Colonic mucosa (tissue), 4 donors: ENCODE measurements around the gene DDI1. TPM values are rescaled to one million over a fixed set of nuclear protein-coding genes. Genes with fewer than 3 reads are reported as not detected.

Experiments
- DNase-seq: peaks from one replicate; pipeline ENCODE4 v3.0.0-alpha.2; 2020
- H3K27ac ChIP-seq: fragments of 200-600 bp; one replicate; pipeline ENCODE4 v1.8.0; 2021
- H3K27me3 ChIP-seq: fragments of 200-600 bp; one replicate; pipeline ENCODE4 v1.8.0; 2021
- H3K36me3 ChIP-seq: fragments of 200-600 bp; one replicate; pipeline ENCODE4 v1.8.0; 2021
- H3K4me1 ChIP-seq: fragments of 200-600 bp; one replicate; pipeline ENCODE4 v1.8.0; 2021; ENCODE audit warnings: mild to moderate bottlenecking
- H3K4me3 ChIP-seq: fragments of 200-600 bp; one replicate; pipeline ENCODE4 v1.8.0; 2021
- H3K9ac ChIP-seq, 2 donors: one replicate each; pipeline ENCODE4 v1.7.0; 2013; ENCODE audit warnings: control low read depth in 2 of 2, low read depth in 2 of 2, low read length in 2 of 2
- H3K9me3 ChIP-seq: fragments of 200-600 bp; one replicate; pipeline ENCODE4 v1.8.0; 2021
- intact Hi-C: fragments of 100-400 bp; cut with DNase I; formaldehyde crosslinking; loops from one replicate; pipeline ENCODE4 v1.14.1; 2022
- total RNA-seq, 2 donors: library from RNA; stranded (reverse); fragmentation: NEBNext Ultra II Directional in 1 of 2; extraction: Animal tissue kit (Norgen Biotek cat#: 25700) in 1 of 2; gene quantifications; one replicate each; pipeline ENCODE4 v1.2.1, GENCODE V29; 2021
- TF ChIP-seq, protein P1 (sequence below): fragments of 200-600 bp; IDR thresholded peaks from one replicate; pipeline ENCODE4 v1.8.0; 2022; ENCODE audit warnings: antibody characterized with exemption, mild to moderate bottlenecking
- donor health status: healthy.
- donor health status: DM: no; HTN: no; CAD: no.
- donor health status: DM: no; HTN: no; CAD: no.

Gene DDI1
- total RNA-seq, 2 donors from 2014 or later: not detected

DNA sequence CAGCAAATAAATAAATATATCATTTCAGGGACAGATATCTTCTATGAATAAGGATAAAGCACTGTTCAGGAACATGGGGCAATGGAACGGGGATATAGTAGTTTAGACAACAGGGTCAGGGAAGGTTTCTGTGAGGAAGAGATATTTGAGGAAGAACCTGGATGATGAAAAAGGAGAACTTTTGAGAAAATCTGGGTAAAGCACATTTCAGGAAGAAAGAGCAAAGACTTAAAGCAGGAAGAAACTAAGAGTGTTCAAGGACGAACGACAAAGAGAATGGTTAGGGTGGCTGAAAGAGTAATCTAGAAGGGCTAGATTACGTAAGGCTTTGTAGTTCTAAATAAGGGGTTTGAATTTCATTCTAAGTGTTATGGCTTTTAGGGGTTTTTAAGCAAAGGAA is 12.7 kb downstream of the DDI1 start:
- Histone ChIP-seq H3K27me3 (no peaks in the 10 kb centered on the region), H3K36me3 (no peaks in the 10 kb centered on the region), H3K4me1 (no peaks in the 10 kb centered on the region), H3K27ac (no peak overlapping the region), H3K9me3 (no peaks in the 10 kb centered on the region), H3K9ac (no peak overlapping the region), H3K4me3 (no peak overlapping the region)
- intact Hi-C loops: no loop called here
- no peak for DNase-seq
- TF ChIP-seq, protein P1, sequence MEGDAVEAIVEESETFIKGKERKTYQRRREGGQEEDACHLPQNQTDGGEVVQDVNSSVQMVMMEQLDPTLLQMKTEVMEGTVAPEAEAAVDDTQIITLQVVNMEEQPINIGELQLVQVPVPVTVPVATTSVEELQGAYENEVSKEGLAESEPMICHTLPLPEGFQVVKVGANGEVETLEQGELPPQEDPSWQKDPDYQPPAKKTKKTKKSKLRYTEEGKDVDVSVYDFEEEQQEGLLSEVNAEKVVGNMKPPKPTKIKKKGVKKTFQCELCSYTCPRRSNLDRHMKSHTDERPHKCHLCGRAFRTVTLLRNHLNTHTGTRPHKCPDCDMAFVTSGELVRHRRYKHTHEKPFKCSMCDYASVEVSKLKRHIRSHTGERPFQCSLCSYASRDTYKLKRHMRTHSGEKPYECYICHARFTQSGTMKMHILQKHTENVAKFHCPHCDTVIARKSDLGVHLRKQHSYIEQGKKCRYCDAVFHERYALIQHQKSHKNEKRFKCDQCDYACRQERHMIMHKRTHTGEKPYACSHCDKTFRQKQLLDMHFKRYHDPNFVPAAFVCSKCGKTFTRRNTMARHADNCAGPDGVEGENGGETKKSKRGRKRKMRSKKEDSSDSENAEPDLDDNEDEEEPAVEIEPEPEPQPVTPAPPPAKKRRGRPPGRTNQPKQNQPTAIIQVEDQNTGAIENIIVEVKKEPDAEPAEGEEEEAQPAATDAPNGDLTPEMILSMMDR: no peak

DNA sequence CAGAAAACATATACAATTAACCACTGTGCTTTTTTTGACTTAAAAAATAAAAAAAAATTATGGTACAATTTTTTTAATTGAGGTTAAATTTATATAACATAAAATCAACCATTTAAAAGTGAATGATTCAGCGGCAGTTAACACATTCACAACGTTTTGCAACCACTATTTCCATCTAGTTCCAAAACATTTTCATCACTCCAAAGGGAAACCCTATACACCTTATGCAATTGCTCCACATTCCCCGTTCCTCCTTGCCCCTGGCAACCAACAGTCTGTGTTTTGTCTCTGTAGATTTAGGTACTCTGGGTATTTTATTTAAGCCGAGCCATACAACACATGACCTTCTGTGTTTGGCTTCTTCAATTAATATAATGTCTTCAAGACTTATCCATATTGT is 15.3 kb downstream of the DDI1 start:
- Histone ChIP-seq H3K27me3 (no peaks in the 10 kb centered on the region), H3K9ac (no peak overlapping the region), H3K36me3 (no peaks in the 10 kb centered on the region), H3K27ac (no peak overlapping the region), H3K4me3 (no peak overlapping the region), H3K9me3 (no peaks in the 10 kb centered on the region), H3K4me1 (no peaks in the 10 kb centered on the region)
- TF ChIP-seq, protein P1: no peak
- DNase-seq: no peak
- intact Hi-C loops: no loop called here

GRCh38 chr11:104053743-104054478 is 17.5 kb downstream of the DDI1 start:
- intact Hi-C loops: no loop called here
- Histone ChIP-seq H3K27me3 (no peaks in the 10 kb centered on the region), H3K4me3 (no peak overlapping the region), H3K9me3 (no peaks in the 10 kb centered on the region), H3K27ac (no peak overlapping the region), H3K4me1 (no peaks in the 10 kb centered on the region), H3K36me3 (no peaks in the 10 kb centered on the region), H3K9ac (no peak overlapping the region)
- TF ChIP-seq, protein P1: no peak
- no peak for DNase-seq

GRCh38 chr11:104054911-104055529 is 18.6 kb downstream of the DDI1 start:
- intact Hi-C loops: no loop called here

DNA sequence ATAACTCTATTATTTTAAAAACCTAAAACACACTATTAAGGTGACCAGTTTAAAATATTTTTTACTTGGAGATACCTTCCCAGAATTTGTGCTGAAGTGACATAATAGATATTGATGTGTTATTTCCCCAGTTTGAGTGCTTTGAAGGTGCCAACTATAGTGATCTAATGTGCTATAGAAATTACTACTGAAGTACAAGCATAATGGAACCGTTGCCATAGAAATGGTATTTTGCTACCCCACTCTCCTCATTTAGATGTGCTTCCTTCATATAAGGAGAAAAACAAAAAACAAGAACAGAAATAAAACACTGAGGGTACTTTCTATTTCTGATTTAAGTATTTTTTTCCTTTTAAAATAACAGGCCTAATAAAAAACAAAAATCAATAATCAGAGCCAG is 19.2 kb downstream of the DDI1 start:
- no peak for DNase-seq
- no peak overlapping the region for H3K4me3 ChIP-seq
- intact Hi-C loops: no loop called here
- no peaks in the 10 kb centered on the region for H3K27me3 ChIP-seq
- no peaks in the 10 kb centered on the region for H3K36me3 ChIP-seq
- no peak overlapping the region for H3K9ac ChIP-seq
- no peaks in the 10 kb centered on the region for H3K9me3 ChIP-seq
- H3K4me1 ChIP-seq: no peaks in the 10 kb centered on the region
- no peak overlapping the region for H3K27ac ChIP-seq
- TF ChIP-seq, protein P1: no peak

More at GRCh38 chr11:104054911-104055529, 18.6 kb downstream of the DDI1 start:
- Histone ChIP-seq H3K4me3 (no peak overlapping the region), H3K4me1 (no peaks in the 10 kb centered on the region), H3K36me3 (no peaks in the 10 kb centered on the region), H3K27ac (no peak overlapping the region), H3K27me3 (no peaks in the 10 kb centered on the region), H3K9ac (no peak overlapping the region), H3K9me3 (no peaks in the 10 kb centered on the region)
- no peak for DNase-seq
- TF ChIP-seq, protein P1: no peak
